ENCODE measurements around the gene H6PD.

The H6PD gene

GRCh38 chr1:9241891-9242290 lies 7.3 kb downstream of the H6PD start:
- no peak for DNase-seq

DNA sequence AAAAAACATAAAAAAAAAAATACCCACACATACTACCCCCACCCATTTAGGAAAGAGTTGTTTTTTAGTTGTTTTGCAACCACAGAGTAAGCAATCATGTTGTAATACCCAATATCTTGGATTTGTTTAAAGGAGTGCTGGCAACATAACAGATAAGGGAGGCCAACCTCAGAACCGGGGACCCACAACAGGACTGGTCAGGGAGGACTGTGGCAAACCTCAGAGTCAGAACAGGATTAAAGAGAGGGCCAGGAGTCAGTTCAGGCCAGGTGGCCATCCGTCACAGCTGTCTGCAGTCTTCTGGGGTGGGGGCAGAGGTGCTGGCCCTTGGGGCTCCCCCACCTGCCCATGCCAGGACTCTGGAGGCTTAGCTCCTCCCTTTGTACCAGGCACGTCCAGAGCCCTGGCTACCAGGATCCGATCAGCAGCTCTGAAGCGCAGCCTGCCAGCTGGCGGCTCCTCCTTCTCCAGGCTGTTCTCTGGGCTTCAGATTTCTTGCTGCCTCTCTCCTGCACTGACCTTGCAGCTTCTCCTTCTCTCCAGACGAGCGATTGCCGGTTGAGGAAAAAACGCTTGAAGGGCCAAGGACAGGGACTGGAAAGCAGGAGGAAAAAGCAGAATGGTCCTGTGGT lies 7.9 kb downstream of the H6PD start:
- DNase-seq: peak; percentile 66

- no peak for DNase-seq
These were observed 8.6 kb downstream of the H6PD start for GRCh38 chr1:9243066-9243739.

GRCh38 chr1:9244501-9245229 lies 10.1 kb downstream of the H6PD start:
- no peak for DNase-seq

DNA sequence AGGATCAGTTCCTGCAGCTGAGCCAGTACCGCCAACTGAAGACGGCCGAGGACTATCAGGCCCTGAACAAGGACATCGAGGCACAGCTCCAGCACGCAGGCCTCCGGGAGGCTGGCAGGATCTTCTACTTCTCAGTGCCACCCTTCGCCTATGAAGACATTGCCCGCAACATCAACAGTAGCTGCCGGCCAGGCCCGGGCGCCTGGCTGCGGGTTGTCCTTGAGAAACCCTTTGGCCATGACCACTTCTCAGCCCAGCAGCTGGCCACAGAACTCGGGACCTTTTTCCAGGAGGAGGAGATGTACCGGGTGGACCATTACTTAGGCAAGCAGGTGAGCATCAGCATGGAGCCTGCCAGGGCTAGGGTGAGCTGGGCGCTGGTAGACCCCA lies 10.7 kb downstream of the H6PD start:
- no peak for DNase-seq

DNA sequence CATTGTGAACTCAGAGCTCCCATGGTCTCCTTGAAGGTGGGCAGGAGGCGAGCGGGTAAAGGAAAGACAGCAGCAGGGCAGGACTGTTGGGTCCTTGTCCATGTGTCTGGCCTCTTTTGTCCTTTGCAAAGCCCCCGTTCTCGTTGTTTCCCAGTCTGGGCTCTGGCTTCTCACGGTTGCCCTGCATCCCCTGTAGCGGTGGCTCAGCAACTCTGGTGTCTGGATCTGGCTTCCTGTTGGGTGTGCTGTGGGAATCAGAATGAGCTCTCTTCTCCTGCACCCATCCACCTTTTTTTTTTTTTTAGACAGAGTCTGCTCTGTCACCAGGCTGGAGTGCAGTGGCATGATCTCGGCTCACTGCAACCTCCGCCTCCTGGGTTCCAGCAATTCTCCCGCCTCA lies 11.1 kb downstream of the H6PD start:
- DNase-seq: no peak

GRCh38 chr1:9246215-9246614 lies 11.6 kb downstream of the H6PD start:
- DNase-seq: no peak

- no peak for DNase-seq
These were observed 12.5 kb downstream of the H6PD start for GRCh38 chr1:9246841-9247785.

- DNase-seq: peak; percentile 64
These were observed 13.3 kb downstream of the H6PD start for GRCh38 chr1:9247894-9248293.

DNA sequence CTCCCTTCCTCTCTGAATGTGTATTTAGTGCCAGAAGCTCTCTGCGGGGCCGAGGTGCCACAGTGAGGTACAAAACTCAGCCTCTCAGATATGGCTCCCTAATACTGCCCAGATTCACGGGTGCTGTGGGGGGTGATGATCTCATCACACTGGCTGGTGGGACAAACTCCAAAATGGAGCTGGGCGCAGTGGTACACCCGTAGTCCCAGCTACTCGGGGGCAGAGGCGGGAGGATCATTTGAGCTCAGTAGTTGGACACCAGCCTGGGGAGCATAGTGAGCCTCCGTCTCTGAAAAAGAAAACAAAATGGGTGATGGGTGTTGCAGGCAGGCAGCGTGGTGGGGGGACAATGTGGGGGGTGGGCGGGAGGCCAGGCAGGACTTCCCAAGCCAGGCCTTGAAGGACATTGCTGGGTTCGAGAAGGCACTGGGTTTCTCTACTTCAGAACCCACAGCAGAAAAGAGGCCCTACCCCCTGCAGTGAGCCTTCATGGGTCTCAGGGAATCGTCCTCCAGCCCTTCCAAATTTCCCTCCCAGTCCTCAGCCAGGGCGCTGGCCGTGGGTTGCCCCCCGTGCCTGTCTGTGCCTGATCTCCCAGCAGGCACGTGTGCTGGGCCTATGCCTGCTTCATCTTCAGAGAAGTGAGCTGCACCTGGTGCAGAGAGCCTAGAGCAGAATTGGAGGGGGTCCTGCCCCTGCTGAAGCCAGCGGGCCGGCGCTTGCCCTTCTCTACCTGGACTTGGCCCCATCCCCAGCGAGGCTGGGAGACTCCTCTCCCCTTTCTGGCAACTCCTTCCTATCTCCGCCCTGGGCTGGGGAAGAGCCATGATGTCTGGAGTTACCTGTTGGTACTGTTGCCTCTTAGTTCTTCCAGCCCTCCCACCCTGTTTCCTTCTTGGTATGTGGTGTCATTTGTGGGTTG lies 14.0 kb downstream of the H6PD start:
- DNase-seq: peak; percentile 56

GRCh38 chr1:9249263-9249533 lies 14.6 kb downstream of the H6PD start:
- no peak for DNase-seq

DNA sequence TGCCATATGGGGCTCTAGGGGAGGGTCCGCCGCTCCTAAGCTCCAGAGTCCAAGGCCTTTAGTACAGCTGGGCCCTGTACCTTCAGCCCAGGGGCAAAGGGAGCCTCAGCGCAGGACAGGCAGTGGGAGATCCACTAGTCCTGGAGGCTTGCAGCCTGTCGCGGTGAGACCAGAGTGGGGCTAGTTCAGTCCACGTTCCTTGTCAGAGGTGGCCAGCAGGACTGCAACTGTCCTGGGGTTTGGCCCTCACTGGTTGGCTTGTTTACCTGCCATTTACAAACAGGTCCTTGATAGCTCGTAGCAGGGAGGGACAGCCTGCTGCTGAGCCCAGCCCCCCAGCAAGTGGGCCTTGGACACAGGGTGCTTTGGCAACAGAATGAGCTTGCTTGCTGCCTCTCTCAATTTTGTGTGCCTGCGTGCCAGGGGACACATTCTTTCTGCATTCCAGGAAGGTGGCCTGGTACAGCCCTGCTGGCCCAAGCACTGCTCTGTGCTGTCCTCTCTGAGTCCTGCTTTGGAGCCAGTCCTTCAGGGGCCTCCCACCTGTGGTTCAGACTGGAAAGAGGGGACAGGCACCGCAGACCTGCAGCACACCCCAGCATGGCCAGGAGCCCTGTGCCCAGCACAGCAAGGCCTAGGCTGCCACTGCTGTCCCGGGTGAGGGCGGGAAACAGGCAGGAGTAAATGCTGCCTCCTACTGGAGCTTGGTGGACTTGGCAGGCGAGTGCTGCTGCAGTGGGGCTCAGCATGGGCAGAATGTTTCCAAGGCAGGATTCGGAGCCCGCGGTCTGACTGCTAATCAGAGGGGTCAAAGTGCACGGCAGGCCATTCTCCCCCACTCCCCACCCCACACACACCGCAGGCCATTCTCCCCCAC lies 15.2 kb downstream of the H6PD start:
- DNase-seq: peak; percentile 47

DNA sequence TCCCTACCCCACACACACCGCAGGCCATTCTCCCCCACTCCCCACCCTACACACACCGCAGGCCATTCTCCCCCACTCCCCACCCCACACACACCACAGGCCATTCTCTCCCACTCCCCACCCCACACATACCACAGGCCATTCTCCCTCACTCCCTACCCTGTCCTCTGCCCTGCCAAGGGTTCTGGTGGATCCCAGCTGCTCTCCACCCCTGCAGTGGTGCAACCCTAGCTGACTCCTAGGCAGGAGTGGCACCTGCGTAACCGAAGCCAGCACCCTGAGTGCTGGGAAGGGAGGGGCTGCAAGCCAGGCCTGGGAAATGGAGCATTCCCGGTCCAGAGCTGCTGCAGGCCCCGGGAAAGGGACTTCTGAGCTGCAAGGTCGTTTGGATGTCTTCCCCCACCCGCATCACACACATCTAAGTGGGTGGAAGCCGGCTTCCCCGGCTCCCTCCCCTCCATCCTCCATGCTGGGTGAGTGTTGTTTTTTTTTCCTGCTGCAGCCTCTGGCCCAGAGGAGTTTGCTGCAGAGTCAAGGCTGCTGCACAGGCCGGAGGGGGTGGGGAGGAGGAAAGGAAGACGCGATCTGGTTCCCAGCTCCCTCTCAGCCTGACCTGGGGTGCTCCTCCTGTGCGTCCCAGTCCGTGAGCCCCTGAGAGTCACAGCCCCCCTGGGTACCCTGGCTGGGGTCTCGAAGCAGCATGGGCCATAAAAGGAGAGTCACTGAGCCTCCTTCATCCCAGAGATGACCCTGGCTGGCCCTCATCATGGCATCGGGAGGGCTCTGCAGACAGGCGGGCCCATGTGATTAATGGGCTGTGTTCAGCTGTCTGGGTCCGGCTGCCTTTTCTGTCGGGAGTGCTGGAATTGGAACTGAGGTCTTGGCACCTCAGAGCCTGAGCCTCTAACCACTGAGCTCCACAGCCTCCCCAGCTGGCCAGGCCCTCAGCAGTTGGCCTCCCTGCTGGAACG lies 16.1 kb downstream of the H6PD start:
- no peak for DNase-seq

DNA sequence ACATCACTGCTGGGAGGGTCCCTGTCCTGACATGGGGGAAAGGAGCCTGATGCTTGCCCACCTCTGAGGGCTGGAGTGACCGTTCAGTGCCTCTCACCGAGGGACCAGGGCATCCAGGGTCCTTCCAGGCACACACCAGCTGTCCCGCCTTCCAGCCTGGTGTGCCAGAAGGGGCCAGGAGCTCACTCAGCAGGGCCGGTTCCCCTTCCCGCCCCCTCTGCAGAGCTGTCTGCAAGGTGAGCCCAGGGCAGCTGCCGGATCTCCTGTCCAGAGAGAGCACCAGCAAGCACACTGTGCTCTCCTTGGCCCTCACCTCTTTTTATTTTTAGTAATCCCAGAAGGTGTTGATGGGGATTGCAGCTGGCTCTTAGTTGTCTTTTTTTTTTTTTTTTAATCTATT lies 16.9 kb downstream of the H6PD start:
- DNase-seq: peak; percentile 6

GRCh38 chr1:9253004-9253403 lies 18.4 kb downstream of the H6PD start:
- no peak for DNase-seq

- no peak for DNase-seq
These were observed 19.0 kb downstream of the H6PD start for GRCh38 chr1:9253453-9254105.

DNA sequence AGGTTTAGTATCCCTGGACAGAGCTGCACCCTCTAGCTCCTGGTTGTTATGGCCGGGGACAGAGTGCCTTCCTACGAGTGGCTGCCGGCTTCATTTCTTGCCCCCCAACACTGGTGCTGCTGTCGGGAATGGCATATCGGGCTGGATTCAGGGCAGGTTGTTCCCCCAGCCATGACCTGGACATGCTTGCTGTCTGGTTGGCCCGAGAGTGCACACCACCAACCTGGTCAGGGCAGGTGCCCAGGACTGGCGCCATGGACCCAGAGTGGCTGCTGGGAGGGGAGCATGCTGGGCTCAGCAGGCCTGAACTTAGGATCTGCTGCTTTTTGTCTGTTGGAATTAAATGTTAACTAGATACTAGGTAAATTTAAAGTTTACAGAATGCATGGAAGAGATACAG lies 21.8 kb downstream of the H6PD start:
- DNase-seq: no peak

GRCh38 chr1:9257851-9258250 lies 23.3 kb downstream of the H6PD start:
- DNase-seq: no peak

DNA sequence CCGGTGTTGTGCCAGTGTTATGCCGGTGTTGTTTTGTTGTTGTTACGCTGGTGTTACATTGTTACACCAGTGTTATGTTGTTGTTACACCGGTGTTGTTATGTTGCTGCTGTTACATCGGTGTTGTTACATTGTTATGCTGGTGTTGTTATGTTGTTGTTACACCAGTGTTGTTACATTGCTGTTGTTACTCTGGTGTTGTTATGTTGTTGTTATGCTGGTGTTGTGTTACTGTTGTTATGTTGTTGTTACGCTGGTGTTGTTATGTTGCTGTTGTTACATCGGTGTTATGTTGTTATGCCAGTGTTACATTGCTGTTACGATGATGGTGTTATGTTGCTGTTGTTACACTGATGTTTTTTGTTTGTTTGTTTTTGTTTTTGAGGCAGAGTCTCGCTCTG lies 24.1 kb downstream of the H6PD start:
- no peak for DNase-seq
